K562 (cell line): ENCODE measurements around the gene PRPF6. TPM values are rescaled to one million over a fixed set of nuclear protein-coding genes. Genes with fewer than 3 reads are reported as not detected.
A peak's percentile ranks its signal among the peaks of the same experiment; 100 is the strongest.

ENCODE experiments used
- ATAC-seq: fragments of 200-7000 bp; cut with Tn5 transposase; 3 replicates; pipeline ENCODE4 v1.9.1; 2020; ENCODE audit warnings: moderate library complexity
- BruUV-seq: library from RNA; stranded (reverse); fragments of 400-500 nt; replicated peaks from 2 replicates; lab custom pipeline; 2021; lab: Mats Ljungman, UMichigan
- CTCF ChIA-PET: fragments of 300-600 bp; formaldehyde crosslinking; extraction: SDS; loops from one replicate; lab custom pipeline; 2021; ENCODE audit warnings: low intra/inter-chr PET ratio; lab: Yijun Ruan, JAX
- POLR2A ChIA-PET: fragments of 300-600, 350-650 bp; sonication (Branson Sonifier 250); formaldehyde crosslinking; extraction: SDS; loops from one replicate; lab custom pipeline; 2021; ENCODE audit warnings: antibody characterized with exemption, inconsistent platforms; lab: Yijun Ruan, JAX
- DNase-seq, 4 experiments: peaks; one replicate each; pipeline versions ENCODE4 v3.0.0 to v3.0.0-alpha.2; 2011 to 2018; ENCODE audit warnings: low spot score in 3 of 4, mixed read lengths in 3 of 4; ENCODE audit errors: extremely low read depth in 1 of 4
- FAIRE-seq: peaks from 2 replicates; lab custom pipeline; 2011; peaks lifted over from hg19 to GRCh38; lab: Jason Lieb, UNC
- H2AFZ ChIP-seq: 2 replicates; pipeline ENCODE4 v1.6.0; 2011; ENCODE audit warnings: low read depth, low read length, control low read depth, inconsistent platforms
- H3K27ac ChIP-seq: fragments of 200-600 bp; 3 replicates; pipeline ENCODE4 v1.8.0; 2011; ENCODE audit warnings: low read depth, mild to moderate bottlenecking, control low read depth, inconsistent platforms, low read length, moderate library complexity, mixed read lengths; ENCODE audit errors: extremely low read depth
- H3K27me3 ChIP-seq, 2 experiments: fragments of 300-600 bp in 1 of 2; 2 replicates in 1 of 2; 3 replicates in 1 of 2; pipeline versions ENCODE4 v1.6.0 to v1.8.0; 2011; ENCODE audit warnings: inconsistent platforms in 2 of 2, low read length in 2 of 2, mild to moderate bottlenecking in 1 of 2, mixed read lengths in 1 of 2, moderate library complexity in 1 of 2; ENCODE audit not compliant: control insufficient read depth in 2 of 2, insufficient read depth in 2 of 2
- H3K36me3 ChIP-seq: fragments of 300-600 bp; 3 replicates; pipeline ENCODE4 v1.8.0; 2011; ENCODE audit warnings: mild to moderate bottlenecking, low read length, inconsistent platforms; ENCODE audit not compliant: control insufficient read depth, insufficient read depth
- H3K4me1 ChIP-seq, 2 experiments: fragments of 200-600 bp in 1 of 2; replicated peaks in 1 of 2; 2 replicates in 1 of 2; 3 replicates in 1 of 2; pipeline versions ENCODE4 v1.5.1 to v1.8.0; 2011; ENCODE audit warnings: inconsistent platforms in 2 of 2, low read length in 2 of 2, mild to moderate bottlenecking in 1 of 2, mixed read lengths in 1 of 2, moderate library complexity in 1 of 2; ENCODE audit not compliant: control insufficient read depth in 2 of 2, insufficient read depth in 2 of 2
- H3K4me2 ChIP-seq: 2 replicates; pipeline ENCODE4 v1.6.1; 2011; ENCODE audit warnings: low read length, control low read depth, inconsistent platforms, mixed read lengths; ENCODE audit not compliant: insufficient read depth
- H3K4me3 ChIP-seq: fragments of 200-600 bp; sonication (generic), shearing (Covaris generic); 2 replicates; pipeline ENCODE4 v1.5.1; 2016; ENCODE audit warnings: control low read depth, inconsistent platforms
- H3K79me2 ChIP-seq: fragments of 200-600 bp; 3 replicates; pipeline ENCODE4 v1.8.0; 2011; ENCODE audit warnings: low read length, inconsistent platforms; ENCODE audit not compliant: control insufficient read depth, insufficient read depth
- H3K9ac ChIP-seq, 2 experiments: 2 replicates each; pipeline versions ENCODE4 v1.6.0 to v1.6.1; 2011; ENCODE audit warnings: low read depth in 2 of 2, low read length in 2 of 2, control low read depth in 1 of 2, inconsistent platforms in 1 of 2, mild to moderate bottlenecking in 1 of 2, mixed read lengths in 1 of 2; ENCODE audit not compliant: insufficient read depth in 1 of 2
- H3K9me1 ChIP-seq: one replicate; pipeline ENCODE4 v1.6.0; 2011; ENCODE audit warnings: inconsistent platforms, mild to moderate bottlenecking, low read length, moderate library complexity; ENCODE audit not compliant: control insufficient read depth, insufficient read depth
- H3K9me3 ChIP-seq: replicated peaks from 2 replicates; pipeline ENCODE4 v1.5.1; 2011; ENCODE audit warnings: low read depth, low read length, inconsistent platforms; ENCODE audit not compliant: control insufficient read depth, insufficient read depth
- H4K20me1 ChIP-seq: replicated peaks from 2 replicates; pipeline ENCODE4 v1.6.1; 2011; ENCODE audit warnings: low read length, inconsistent platforms, mixed read lengths; ENCODE audit not compliant: control insufficient read depth, insufficient read depth
- EWSR1 ChIP-seq: fragments of 450-650 bp; IDR thresholded peaks from 2 replicates; pipeline ENCODE4 v1.6.1; 2018; ENCODE audit warnings: borderline replicate concordance, mild to moderate bottlenecking, low read depth, moderate library complexity; ENCODE audit not compliant: partially characterized antibody
- EZH2 ChIP-seq: IDR thresholded peaks from 2 replicates; pipeline ENCODE4 v1.6.1; 2012; ENCODE audit warnings: low read depth, mild to moderate bottlenecking, inconsistent platforms, low read length, borderline replicate concordance
- HBP1 ChIP-seq: fragments of 450-650 bp; formaldehyde crosslinking; IDR thresholded peaks from 2 replicates; pipeline ENCODE4 v1.4.0; 2022; ENCODE audit warnings: missing genetic modification characterization
- RCOR1 ChIP-seq, 2 experiments: IDR thresholded peaks; 2 replicates each; pipeline ENCODE4 v1.6.1; 2012; ENCODE audit warnings: low read depth in 2 of 2, low read length in 2 of 2, borderline replicate concordance in 1 of 2, improper control_type of control experiment in 1 of 2
- ZBTB7A ChIP-seq: IDR thresholded peaks from 2 replicates; pipeline ENCODE4 v1.6.1; 2011; ENCODE audit warnings: low read depth, mild to moderate bottlenecking, low read length, moderate library complexity, borderline replicate concordance; ENCODE audit not compliant: control insufficient read depth
- ZNF134 ChIP-seq: fragments of 250-450 bp; sonication (Bioruptor Pico); conservative IDR thresholded peaks from 2 replicates; pipeline ENCODE4 v1.4.0; 2020
- WGBS: fragments of 100-300 bp; shearing (Covaris generic); methylation state at CpG from one replicate; pipeline ENCODE4 v1.1.6; 2016; ENCODE audit warnings: low coverage, mixed read lengths; ENCODE audit not compliant: insufficient coverage; ENCODE audit errors: missing lambda C conversion rate; 5-methylcytosine and 5-hydroxymethylcytosine counted together
- in situ Hi-C: fragments of 300-500 bp; cut with MboI; formaldehyde crosslinking; loops from 4 replicates; pipeline ENCODE4 v1.15.0; 2018; ENCODE audit warnings: inconsistent platforms, mixed read lengths
- intact Hi-C: fragments of 100-400 bp; cut with micrococcal nuclease; formaldehyde crosslinking; loops from 2 replicates; pipeline ENCODE4 v1.14.2; 2022
- polyA plus RNA-seq, 8 experiments: library from polyadenylated mRNA; depleted of rRNA in 4 of 8; stranded (reverse) in 5 of 8; unstranded in 3 of 8; fragments of >200 nt; fragmentation: Nextera tagmentation in 2 of 8; fragmentation: Illumina TruSeq in 1 of 8; extraction: Ambion mirVana in 2 of 8; extraction: Trizol in 1 of 8; gene quantifications; 2 replicates each; pipeline versions ENCODE4 v1.2.1 to v1.2.3, GENCODE V29; 2011 to 2014; ENCODE audit warnings: inconsistent platforms in 1 of 8, missing spikeins in 1 of 8
- total RNA-seq, 7 experiments: library from RNA; depleted of rRNA in 6 of 7; stranded (reverse); fragments of >200 nt in 6 of 7; fragmentation: Illumina TruSeq in 2 of 7; extraction: Trizol in 2 of 7; gene quantifications; 2 replicates each; pipeline versions ENCODE4 v1.2.1 to v1.2.3, GENCODE V29; 2011 to 2021; ENCODE audit warnings: low replicate concordance in 1 of 7
- TF ChIP-seq, protein P1 (sequence below), 2 experiments: fragments of 450-650 bp in 1 of 2; sonication (generic) in 1 of 2; formaldehyde crosslinking in 1 of 2; IDR thresholded peaks in 1 of 2; conservative IDR thresholded peaks in 1 of 2; 2 replicates each; pipeline versions ENCODE4 v1.6.1 to v1.8.1; 2016 to 2023; ENCODE audit warnings: mild to moderate bottlenecking in 2 of 2, moderate library complexity in 2 of 2, inconsistent platforms in 1 of 2, missing genetic modification reagents in 1 of 2
- TF ChIP-seq, protein P2 (sequence below), 2 experiments: fragments of 450-650 bp; IDR thresholded peaks; 2 replicates each; pipeline ENCODE4 v1.6.1; 2016; ENCODE audit warnings: mild to moderate bottlenecking in 2 of 2, borderline replicate concordance in 1 of 2, low read depth in 1 of 2, moderate library complexity in 1 of 2

The PRPF6 gene
- total and polyA plus RNA-seq, 9 of the 15 experiments (the other 6 are each of a cell fraction or from before 2014, with no cell fraction given) = 4.2 to 83.2 (median 59.9) TPM

GRCh38 chr20:64055893-64056638, 75.1 kb downstream of the PRPF6 start:
- Histone ChIP-seq H3K9me1 (no peaks in the 10 kb centered on the region), H3K4me2 (no peak overlapping the region), H3K27ac (peak overlapping the region; percentile 37; the same call in 1 of the 3 replicates), H3K9ac (peak overlapping the region in 1 of 2 experiments; percentile 77; a peak in 3 of 4 replicates), H3K4me1 (peaks cover 16 to 71% of the 10 kb centered on the region in 2 experiments), H3K36me3 (no peaks in the 10 kb centered on the region), H3K4me3 (no peak overlapping the region), H2AFZ (0 out of 2 replicates have a peak overlapping the region, but pooled peaks have one; percentile 19), H3K27me3 (no peaks in the 10 kb centered on the region), H4K20me1 (no peaks in the 10 kb centered on the region), H3K79me2 (no peaks in the 10 kb centered on the region), H3K9me3 (no peaks in the 10 kb centered on the region)
- WGBS = 52% methylated on average over 15 of the region's 22 CpGs
- POLR2A ChIA-PET = no interaction called here
- no TSS peak for BruUV-seq
- ATAC-seq (peak; percentile 9; the same call in 1 of the 3 replicates), FAIRE-seq (no peak), DNase-seq (peak in 2 of 4 experiments; percentile 57)
- CTCF ChIA-PET = no interaction called here
- intact Hi-C loops = loop anchor here (2.0 kb wide), 1 partner anchor 17 kb away; no protein-coding TSS in a partner anchor
- in situ Hi-C loops = no loop called here
- TF ChIP-seq ZBTB7A (peak; percentile 27; the same call in 1 of the 2 replicates), HBP1 (CRISPR knock-in tag) (no peak), ZNF134 (no peak), RCOR1 (IDR thresholded peaks at IDR 0.05; ENCODE audit: borderline replicate concordance in 1 of 2, low read depth in 2 of 2, low read length in 2 of 2) (peak in 1 of 2 experiments; percentile 76; a peak in 2 of 4 replicates), EZH2 (no peak), EWSR1 (no peak)
- TF ChIP-seq, protein P1, sequence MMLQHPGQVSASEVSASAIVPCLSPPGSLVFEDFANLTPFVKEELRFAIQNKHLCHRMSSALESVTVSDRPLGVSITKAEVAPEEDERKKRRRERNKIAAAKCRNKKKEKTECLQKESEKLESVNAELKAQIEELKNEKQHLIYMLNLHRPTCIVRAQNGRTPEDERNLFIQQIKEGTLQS (IDR thresholded peaks at IDR 0.05) = no peak
- TF ChIP-seq, protein P1 (CRISPR knock-in tag; conservative IDR thresholded peaks at IDR 0.05) = no peak
- TF ChIP-seq, protein P2, sequence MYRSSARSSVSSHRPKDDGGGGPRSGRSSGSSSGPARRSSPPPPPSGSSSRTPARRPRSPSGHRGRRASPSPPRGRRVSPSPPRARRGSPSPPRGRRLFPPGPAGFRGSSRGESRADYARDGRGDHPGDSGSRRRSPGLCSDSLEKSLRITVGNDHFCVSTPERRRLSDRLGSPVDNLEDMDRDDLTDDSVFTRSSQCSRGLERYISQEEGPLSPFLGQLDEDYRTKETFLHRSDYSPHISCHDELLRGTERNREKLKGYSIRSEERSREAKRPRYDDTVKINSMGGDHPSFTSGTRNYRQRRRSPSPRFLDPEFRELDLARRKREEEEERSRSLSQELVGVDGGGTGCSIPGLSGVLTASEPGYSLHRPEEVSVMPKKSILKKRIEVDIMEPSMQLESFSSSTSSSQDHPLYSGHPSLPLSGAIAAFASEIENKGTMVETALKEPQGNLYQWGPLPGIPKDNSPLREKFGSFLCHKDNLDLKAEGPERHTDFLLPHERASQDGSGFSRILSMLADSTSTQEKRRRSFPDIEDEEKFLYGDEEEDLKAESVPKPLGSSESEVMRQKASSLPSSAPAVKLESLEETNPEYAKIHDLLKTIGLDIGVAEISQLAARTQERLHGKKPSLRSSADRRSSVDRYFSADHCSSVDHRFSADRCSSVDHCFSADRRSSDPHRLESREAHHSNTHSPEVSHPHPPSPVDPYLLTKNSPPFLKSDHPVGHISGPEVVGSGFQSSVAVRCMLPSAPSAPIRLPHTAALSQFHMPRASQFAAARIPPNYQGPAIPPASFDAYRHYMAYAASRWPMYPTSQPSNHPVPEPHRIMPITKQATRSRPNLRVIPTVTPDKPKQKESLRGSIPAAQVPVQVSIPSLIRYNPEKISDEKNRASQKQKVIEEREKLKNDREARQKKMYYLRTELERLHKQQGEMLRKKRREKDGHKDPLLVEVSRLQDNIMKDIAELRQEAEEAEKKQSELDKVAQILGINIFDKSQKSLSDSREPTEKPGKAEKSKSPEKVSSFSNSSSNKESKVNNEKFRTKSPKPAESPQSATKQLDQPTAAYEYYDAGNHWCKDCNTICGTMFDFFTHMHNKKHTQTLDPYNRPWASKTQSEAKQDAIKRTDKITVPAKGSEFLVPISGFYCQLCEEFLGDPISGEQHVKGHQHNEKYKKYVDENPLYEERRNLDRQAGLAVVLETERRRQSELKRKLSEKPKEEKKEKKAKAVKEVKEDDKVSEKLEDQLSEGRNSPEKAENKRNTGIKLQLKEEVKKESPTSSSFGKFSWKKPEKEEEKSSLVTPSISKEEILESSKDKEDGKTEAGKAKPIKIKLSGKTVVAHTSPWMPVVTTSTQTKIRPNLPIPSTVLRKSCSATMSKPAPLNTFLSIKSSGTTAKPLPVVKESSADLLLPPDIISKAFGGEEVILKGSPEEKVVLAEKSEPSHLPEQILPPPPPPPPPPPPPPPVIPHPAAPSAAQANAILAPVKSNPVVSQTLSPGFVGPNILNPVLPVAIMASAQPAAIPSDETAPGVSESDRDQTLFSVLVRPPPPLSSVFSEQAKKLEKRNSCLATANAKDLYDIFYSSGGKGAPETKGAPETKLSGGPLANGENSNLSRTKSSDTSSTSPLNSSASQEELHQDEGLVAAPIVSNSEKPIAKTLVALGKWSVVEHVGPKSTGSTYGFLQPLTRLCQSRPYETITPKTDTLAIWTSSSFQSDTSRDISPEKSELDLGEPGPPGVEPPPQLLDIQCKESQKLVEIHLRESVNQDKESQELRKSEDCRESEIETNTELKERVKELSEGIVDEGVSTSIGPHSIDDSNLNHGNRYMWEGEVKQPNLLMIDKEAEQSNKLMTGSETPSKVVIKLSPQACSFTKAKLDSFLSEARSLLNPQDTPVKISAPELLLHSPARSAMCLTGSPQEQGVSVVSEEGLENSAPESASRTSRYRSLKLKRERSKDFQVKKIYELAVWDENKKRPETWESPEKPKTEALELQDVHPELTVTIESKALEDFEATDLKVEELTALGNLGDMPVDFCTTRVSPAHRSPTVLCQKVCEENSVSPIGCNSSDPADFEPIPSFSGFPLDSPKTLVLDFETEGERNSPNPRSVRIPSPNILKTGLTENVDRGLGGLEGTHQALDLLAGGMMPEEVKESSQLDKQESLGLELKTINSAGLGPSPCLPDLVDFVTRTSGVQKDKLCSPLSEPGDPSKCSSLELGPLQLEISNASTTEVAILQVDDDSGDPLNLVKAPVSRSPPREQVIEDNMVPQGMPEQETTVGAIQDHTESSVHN (IDR thresholded peaks at IDR 0.05; ENCODE audit: borderline replicate concordance in 1 of 2, low read depth in 1 of 2) = no peak
